GM13977 (cell line): ENCODE results near the gene DPCD.

Experiments
- DNase-seq: peaks from one replicate; pipeline ENCODE4 v3.0.0; 2012; ENCODE audit warnings: low spot score
- in situ Hi-C: fragments of 300-500 bp; cut with MboI; formaldehyde crosslinking; loops from one replicate; pipeline ENCODE4 v1.12.0; 2022; ENCODE audit warnings: low sequenced_read_pairs, low pct_unique_long_range_greater_than_20kb, mixed read lengths, inconsistent platforms; ENCODE audit not compliant: unreplicated experiment
- TF ChIP-seq, protein P1 (sequence below): IDR thresholded peaks from 2 replicates; pipeline ENCODE4 v1.5.1; 2012; ENCODE audit warnings: mild to moderate bottlenecking, control low read depth; ENCODE audit not compliant: insufficient read depth; ENCODE audit errors: extremely low read depth, missing control alignments

Gene DPCD

DNA sequence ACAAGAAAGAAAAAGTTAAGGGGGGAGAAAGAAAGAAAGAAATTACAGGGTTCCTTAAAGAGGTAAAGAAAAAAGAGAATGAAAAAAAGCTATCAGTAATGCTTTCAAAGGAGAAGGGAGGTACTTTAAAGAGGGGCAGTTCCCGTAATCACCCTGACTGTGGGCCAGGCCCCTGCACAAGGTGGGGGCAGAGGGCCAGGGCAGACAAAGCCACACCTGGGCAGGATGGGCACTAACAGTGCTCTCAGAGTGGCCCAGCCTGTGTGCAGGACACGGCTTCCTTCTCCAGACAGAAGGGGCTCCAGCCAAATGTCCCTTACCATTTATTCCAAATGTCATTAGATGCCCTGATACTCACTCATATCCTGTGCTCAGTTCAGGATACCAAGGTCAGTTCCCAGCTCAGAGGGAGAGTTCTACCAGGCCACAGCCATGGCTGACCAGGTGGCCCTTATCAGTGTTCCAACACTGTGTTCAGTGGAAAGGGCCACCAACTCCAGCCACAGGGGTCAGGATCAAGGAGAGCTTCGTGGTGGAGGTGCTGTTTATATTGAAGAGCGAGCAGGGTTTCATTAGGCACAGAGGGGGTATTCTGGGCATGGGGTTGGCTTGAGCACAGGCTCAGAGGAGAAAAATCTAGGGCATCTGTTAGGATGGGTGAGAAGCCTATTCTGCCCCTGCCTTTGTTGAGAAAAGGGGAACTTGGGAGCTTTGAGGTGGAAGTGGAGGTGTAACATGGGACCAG, 29.9 kb downstream of the DPCD start:
- TF ChIP-seq, protein P1, sequence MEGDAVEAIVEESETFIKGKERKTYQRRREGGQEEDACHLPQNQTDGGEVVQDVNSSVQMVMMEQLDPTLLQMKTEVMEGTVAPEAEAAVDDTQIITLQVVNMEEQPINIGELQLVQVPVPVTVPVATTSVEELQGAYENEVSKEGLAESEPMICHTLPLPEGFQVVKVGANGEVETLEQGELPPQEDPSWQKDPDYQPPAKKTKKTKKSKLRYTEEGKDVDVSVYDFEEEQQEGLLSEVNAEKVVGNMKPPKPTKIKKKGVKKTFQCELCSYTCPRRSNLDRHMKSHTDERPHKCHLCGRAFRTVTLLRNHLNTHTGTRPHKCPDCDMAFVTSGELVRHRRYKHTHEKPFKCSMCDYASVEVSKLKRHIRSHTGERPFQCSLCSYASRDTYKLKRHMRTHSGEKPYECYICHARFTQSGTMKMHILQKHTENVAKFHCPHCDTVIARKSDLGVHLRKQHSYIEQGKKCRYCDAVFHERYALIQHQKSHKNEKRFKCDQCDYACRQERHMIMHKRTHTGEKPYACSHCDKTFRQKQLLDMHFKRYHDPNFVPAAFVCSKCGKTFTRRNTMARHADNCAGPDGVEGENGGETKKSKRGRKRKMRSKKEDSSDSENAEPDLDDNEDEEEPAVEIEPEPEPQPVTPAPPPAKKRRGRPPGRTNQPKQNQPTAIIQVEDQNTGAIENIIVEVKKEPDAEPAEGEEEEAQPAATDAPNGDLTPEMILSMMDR: no peak
- DNase-seq: no peak
- in situ Hi-C loops: no loop called here

DNA sequence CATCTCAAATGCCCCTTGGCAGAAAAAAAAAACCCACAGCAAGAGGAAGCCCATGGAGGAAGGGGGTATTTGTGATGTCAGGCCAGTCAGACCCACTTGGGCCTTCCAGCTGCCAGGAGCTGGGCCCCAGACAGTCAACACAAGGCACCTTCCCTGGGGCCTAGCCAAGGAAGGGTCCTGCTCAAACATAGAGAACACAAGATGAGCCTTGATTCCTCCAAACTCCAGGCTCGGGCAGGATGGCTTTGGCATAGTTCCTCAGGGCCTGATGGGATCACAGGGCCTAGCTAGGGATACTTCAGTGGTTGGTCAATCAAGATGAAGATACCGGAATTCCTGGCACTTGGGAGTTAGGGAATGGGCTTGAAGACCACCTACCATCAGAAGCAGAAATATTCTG, 30.8 kb downstream of the DPCD start:
- no peak for DNase-seq
- in situ Hi-C loops: no loop called here
- TF ChIP-seq, protein P1: no peak

DNA sequence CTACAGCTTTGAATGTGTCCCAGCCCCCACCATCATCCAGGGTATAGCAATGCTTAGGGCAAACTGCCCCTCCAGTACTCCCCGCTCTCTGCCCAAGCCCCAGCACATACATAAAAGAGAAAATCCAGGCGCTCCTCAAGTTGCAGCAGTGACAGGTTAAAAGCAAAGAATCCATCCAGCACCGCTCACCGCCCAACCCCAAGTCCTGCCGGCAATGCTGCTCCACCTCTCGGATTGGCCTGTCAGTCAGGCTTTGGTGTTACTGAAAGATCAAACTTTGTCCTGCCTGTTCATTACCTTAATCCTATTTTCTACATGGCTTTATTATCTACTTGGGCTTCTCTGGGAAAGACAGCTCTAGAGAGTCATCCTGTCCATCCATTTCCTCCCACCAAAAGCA, 31.9 kb downstream of the DPCD start:
- TF ChIP-seq, protein P1: no peak
- no peak for DNase-seq
- in situ Hi-C loops: no loop called here

DNA sequence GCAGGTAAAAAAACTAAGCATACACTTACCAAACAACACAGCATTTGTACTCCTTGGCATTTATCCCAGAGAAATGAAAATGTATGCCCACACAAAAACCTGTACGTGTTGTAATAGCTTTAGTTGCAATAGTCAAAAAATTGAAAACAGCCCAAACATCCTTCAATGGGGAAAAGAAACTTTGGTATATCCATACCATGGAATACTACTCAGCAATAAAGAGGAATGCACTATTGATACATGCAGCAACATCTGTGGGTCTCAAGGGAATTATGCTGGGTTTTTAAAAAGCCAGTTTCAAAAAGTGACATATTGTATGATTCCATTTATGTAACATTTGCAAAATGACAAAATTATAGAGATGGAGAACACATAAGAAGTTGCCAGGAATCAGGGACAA, 35.4 kb downstream of the DPCD start:
- DNase-seq: no peak
- in situ Hi-C loops: no loop called here
- TF ChIP-seq, protein P1: no peak

DNA sequence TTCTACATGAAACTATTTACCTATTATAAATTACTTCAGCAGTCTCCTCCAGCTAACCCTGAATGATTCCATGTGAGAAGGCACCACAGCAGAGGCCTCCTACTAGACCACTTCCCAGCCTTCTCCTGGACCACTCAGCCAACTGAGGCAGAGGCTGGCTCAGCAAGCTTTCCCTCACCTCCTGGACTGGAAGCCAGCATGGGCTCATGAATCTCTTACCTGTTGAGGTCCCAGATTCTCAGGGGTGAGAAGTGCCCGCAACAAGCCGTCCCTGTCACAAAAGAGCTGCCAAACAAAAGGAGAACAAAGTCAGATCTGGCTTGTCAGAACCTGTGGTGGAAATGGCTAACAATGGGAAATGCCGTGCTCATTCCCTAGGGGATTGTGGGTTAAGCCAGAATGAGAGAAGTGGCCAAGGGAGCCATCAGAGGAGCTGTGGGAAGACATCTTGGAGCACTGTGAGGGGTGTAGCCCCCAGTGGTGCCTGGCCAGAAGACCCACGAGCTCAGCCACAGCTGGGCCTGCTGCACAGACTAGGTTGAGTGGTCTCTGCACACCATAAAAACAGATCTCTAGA, 36.5 kb downstream of the DPCD start:
- DNase-seq: no peak
- in situ Hi-C loops: no loop called here
- TF ChIP-seq, protein P1: no peak

DNA sequence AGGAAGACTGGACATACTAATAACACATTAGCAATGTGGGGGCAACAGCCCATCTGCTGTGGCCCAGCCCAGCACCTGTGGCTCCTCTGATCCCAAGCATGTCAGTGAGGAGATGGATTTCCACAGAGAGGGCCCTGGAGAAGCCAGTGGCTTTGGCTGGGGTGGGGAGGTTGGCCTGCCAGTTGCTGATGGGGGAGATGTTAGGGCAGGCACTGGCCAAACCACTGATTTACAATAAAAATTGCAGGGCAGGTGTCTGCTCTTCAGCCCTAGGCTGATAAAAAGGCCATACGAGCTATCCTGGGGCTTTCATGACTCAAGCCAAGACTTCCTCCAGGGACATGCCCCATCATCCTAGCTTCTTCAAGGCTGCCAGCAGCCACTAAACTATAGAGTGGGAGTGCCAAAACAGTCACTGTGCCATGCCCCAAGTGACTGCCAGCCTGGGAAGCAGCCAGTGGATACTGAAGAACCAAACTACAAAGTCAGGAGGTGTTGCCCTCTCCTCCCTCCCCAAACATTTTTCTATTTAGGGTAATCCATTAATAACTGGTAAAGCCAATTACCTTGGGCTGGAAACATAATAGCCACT, 37.8 kb downstream of the DPCD start:
- TF ChIP-seq, protein P1: no peak
- DNase-seq: no peak
- in situ Hi-C loops: no loop called here
